Endodermal cell (in vitro differentiated cells): Measurements from ENCODE around the gene ZNF142. TPM values are rescaled to one million over a fixed set of nuclear protein-coding genes. Genes with fewer than 3 reads are reported as not detected.

ENCODE experiments used
- DNase-seq: peaks from one replicate; pipeline ENCODE4 v3.0.0-alpha.2; 2017
- H3K27ac ChIP-seq: 2 replicates; pipeline ENCODE4 v1.5.1; 2013; ENCODE audit warnings: mild to moderate bottlenecking, low read depth, low read length, moderate library complexity
- H3K27me3 ChIP-seq: 2 replicates; pipeline ENCODE4 v1.6.1; 2013; ENCODE audit warnings: mild to moderate bottlenecking, low read length, moderate library complexity; ENCODE audit not compliant: insufficient read depth, control insufficient read depth, poor library complexity, severe bottlenecking
- H3K36me3 ChIP-seq: 2 replicates; pipeline ENCODE4 v1.7.0; 2013; ENCODE audit warnings: mild to moderate bottlenecking, low read length, moderate library complexity; ENCODE audit not compliant: control insufficient read depth, insufficient read depth
- H3K4me1 ChIP-seq: one replicate; pipeline ENCODE4 v1.7.0; 2013; ENCODE audit warnings: low read length; ENCODE audit not compliant: control insufficient read depth, insufficient read depth
- H3K4me3 ChIP-seq: 2 replicates; pipeline ENCODE4 v1.5.1; 2013; ENCODE audit warnings: mild to moderate bottlenecking, low read length, moderate library complexity
- H3K9ac ChIP-seq: 2 replicates; pipeline ENCODE4 v1.6.1; 2013; ENCODE audit warnings: mild to moderate bottlenecking, low read length, moderate library complexity; ENCODE audit not compliant: poor library complexity, severe bottlenecking; ENCODE audit errors: extremely low read depth
- H3K9me3 ChIP-seq: 2 replicates; pipeline ENCODE4 v1.6.1; 2013; ENCODE audit warnings: mild to moderate bottlenecking, low read length, moderate library complexity; ENCODE audit not compliant: control insufficient read depth
- H3K27ac Mint-ChIP-seq: 2 replicates; pipeline ENCODE4 v1.8.0; 2020; ENCODE audit warnings: mixed read lengths
- H3K27me3 Mint-ChIP-seq: 2 replicates; pipeline ENCODE4 v1.8.0; 2021; ENCODE audit warnings: mild to moderate bottlenecking, mixed read lengths; ENCODE audit not compliant: insufficient read depth
- H3K36me3 Mint-ChIP-seq: 2 replicates; pipeline ENCODE4 v1.8.0; 2020; ENCODE audit warnings: low read depth, mixed read lengths
- H3K4me1 Mint-ChIP-seq: 2 replicates; pipeline ENCODE4 v1.8.0; 2020; ENCODE audit warnings: mixed read lengths
- H3K4me3 Mint-ChIP-seq: 2 replicates; pipeline ENCODE4 v1.8.0; 2020; ENCODE audit warnings: mild to moderate bottlenecking, moderate library complexity, mixed read lengths
- H3K9me3 Mint-ChIP-seq: 2 replicates; pipeline ENCODE4 v1.8.0; 2020; ENCODE audit warnings: mild to moderate bottlenecking, mixed read lengths
- CTCF ChIP-seq: fragments of 200-600 bp; sonication (generic); conservative IDR thresholded peaks from 2 replicates; pipeline ENCODE4 v1.5.0; 2021; ENCODE audit warnings: antibody characterized with exemption, mild to moderate bottlenecking
- WGBS, 2 experiments: methylation state at CpG; one replicate each; pipeline versions ENCODE4 v1.1.5 to v1.1.7; 2013; ENCODE audit warnings: missing lambda C conversion rate in 2 of 2, mixed read lengths in 1 of 2; ENCODE audit not compliant: insufficient coverage in 1 of 2, insufficient read length in 1 of 2; 5-methylcytosine and 5-hydroxymethylcytosine counted together
- total RNA-seq, 2 donors: library from RNA; stranded (reverse); fragmentation: NEBNext Ultra II Directional in 1 of 2; extraction: Animal tissue kit (Norgen Biotek cat#: 25700) in 1 of 2; gene quantifications; 2 replicates in 1 of 2; 3 replicates in 1 of 2; pipeline ENCODE4 v1.2.1, GENCODE V29; 2021

The ZNF142 gene
- total RNA-seq, 2 donors from 2014 or later: 27.8 to 31.5 TPM

- Histone ChIP-seq H3K27ac (no peak overlapping the region), H3K9ac (peak overlapping the region; percentile 59), H3K4me1 (no peaks in the 10 kb centered on the region), H3K27me3 (no peaks in the 10 kb centered on the region), H3K9me3 (no peaks in the 10 kb centered on the region), H3K4me3 (peak overlapping the region; percentile 98), H3K36me3 (peaks cover 62% of the 10 kb centered on the region)
- peaks cover 10% of the 10 kb centered on the region for H3K4me1 Mint-ChIP-seq
- H3K4me3 Mint-ChIP-seq: peak overlapping the region; percentile 85
- peaks cover 2% of the 10 kb centered on the region for H3K27me3 Mint-ChIP-seq
- TF ChIP-seq CTCF: peak; percentile 74
- peaks cover 39% of the 10 kb centered on the region for H3K36me3 Mint-ChIP-seq
- peak; percentile 88 for DNase-seq
- WGBS, 2 experiments: 3 to 8% methylated on average over 11 to 27 of the region's 27 CpGs
- peak overlapping the region; percentile 83 for H3K27ac Mint-ChIP-seq
- no peaks in the 10 kb centered on the region for H3K9me3 Mint-ChIP-seq
Measured at GRCh38 chr2:218658671-218659257, 659 bp downstream of the ZNF142 start.

- Mint-ChIP-seq H3K4me3 (no peak overlapping the region), H3K9me3 (no peaks in the 10 kb centered on the region), H3K36me3 (peaks cover 41% of the 10 kb centered on the region), H3K27ac (no peak overlapping the region), H3K27me3 (peaks cover 2% of the 10 kb centered on the region), H3K4me1 (peaks cover 10% of the 10 kb centered on the region)
- H3K9me3 ChIP-seq: no peaks in the 10 kb centered on the region
- WGBS, 2 experiments: 92 to 94% methylated on average over 2 of the region's 2 CpGs
- H3K27ac ChIP-seq: no peak overlapping the region
- H3K4me3 ChIP-seq: no peak overlapping the region
- no peaks in the 10 kb centered on the region for H3K27me3 ChIP-seq
- TF ChIP-seq CTCF: no peak
- no peak for DNase-seq
- no peaks in the 10 kb centered on the region for H3K4me1 ChIP-seq
- H3K9ac ChIP-seq: no peak overlapping the region
- H3K36me3 ChIP-seq: peaks cover 64% of the 10 kb centered on the region
Measured at GRCh38 chr2:218655751-218656150, 3.7 kb downstream of the ZNF142 start.

DNA sequence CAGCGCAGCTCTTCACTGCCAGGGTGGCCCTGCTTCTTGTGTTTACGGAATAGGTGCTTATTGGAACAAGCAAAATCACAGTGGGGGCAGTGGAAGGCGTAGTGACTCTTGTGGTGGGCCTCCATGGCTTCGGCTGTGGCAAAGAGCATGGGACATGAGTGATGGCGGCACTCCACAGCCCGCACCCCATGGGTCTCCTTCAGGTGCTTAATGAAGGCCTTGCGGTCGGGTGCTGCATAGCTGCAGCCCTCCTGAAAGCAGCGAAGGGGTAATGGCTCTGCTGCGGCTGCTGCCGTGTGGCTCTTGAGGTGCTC lies 10.7 kb downstream of the ZNF142 start:
- DNase-seq: no peak
- Mint-ChIP-seq H3K27me3 (no peaks in the 10 kb centered on the region), H3K4me1 (no peaks in the 10 kb centered on the region), H3K36me3 (peaks cover 67% of the 10 kb centered on the region), H3K27ac (no peak overlapping the region), H3K4me3 (no peak overlapping the region), H3K9me3 (no peaks in the 10 kb centered on the region)
- Histone ChIP-seq H3K9ac (no peak overlapping the region), H3K27ac (no peak overlapping the region), H3K4me3 (no peak overlapping the region), H3K27me3 (no peaks in the 10 kb centered on the region), H3K36me3 (peaks cover 87% of the 10 kb centered on the region), H3K9me3 (no peaks in the 10 kb centered on the region), H3K4me1 (no peaks in the 10 kb centered on the region)
- 89 to 94% methylated on average over 9 to 11 of the region's 11 CpGs for WGBS, 2 experiments
- peak; percentile 17 for TF ChIP-seq CTCF
